ENCODE measurements around the gene GABRB1. TPM values are rescaled to one million over a fixed set of nuclear protein-coding genes. Genes with fewer than 3 reads are reported as not detected.

The GABRB1 gene
- total and polyA plus RNA-seq, 12 donors, result 0.22 to 0.69 (median 0.48) TPM; not detected in 8

- Histone ChIP-seq H3K36me3 (replicated peaks in 1 of 2) (no peaks in the 10 kb centered on the region), H3K4me1 (replicated peaks in 1 of 2) (no peaks in the 10 kb centered on the region), H3K9me3 (replicated peaks in 1 of 3) (no peaks in the 10 kb centered on the region), H3K27me3 (no peaks in the 10 kb centered on the region), H3K4me3 (no peak overlapping the region), H3K27ac (no peak overlapping the region)
- 38 to 46% (median 39%) methylated on average over 1 of the region's 1 CpG for WGBS, 4 donors
- no peak for DNase-seq
- no peak for TF ChIP-seq POLR2A (IDR thresholded peaks at IDR 0.05)
- TF ChIP-seq, protein P1, sequence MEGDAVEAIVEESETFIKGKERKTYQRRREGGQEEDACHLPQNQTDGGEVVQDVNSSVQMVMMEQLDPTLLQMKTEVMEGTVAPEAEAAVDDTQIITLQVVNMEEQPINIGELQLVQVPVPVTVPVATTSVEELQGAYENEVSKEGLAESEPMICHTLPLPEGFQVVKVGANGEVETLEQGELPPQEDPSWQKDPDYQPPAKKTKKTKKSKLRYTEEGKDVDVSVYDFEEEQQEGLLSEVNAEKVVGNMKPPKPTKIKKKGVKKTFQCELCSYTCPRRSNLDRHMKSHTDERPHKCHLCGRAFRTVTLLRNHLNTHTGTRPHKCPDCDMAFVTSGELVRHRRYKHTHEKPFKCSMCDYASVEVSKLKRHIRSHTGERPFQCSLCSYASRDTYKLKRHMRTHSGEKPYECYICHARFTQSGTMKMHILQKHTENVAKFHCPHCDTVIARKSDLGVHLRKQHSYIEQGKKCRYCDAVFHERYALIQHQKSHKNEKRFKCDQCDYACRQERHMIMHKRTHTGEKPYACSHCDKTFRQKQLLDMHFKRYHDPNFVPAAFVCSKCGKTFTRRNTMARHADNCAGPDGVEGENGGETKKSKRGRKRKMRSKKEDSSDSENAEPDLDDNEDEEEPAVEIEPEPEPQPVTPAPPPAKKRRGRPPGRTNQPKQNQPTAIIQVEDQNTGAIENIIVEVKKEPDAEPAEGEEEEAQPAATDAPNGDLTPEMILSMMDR (IDR thresholded peaks at IDR 0.05), result no peak
- intact Hi-C loops (cut with DNase I), result no loop called here
These were observed 37.6 kb downstream of the GABRB1 start for GRCh38 chr4:47068986-47069385.

- Histone ChIP-seq H3K9me3 (replicated peaks in 1 of 3) (no peaks in the 10 kb centered on the region), H3K27me3 (no peaks in the 10 kb centered on the region), H3K4me3 (no peak overlapping the region), H3K27ac (no peak overlapping the region), H3K4me1 (replicated peaks in 1 of 2) (no peaks in the 10 kb centered on the region), H3K36me3 (replicated peaks in 1 of 2) (no peaks in the 10 kb centered on the region)
- 42 to 51% (median 44%) methylated on average over 1 of the region's 1 CpG for WGBS, 4 donors
- DNase-seq, result no peak
- intact Hi-C loops (cut with DNase I), result no loop called here
- TF ChIP-seq POLR2A (IDR thresholded peaks at IDR 0.05), result no peak
- TF ChIP-seq, protein P1 (IDR thresholded peaks at IDR 0.05), result no peak
These were observed 40.6 kb downstream of the GABRB1 start for GRCh38 chr4:47071901-47072341.

DNA sequence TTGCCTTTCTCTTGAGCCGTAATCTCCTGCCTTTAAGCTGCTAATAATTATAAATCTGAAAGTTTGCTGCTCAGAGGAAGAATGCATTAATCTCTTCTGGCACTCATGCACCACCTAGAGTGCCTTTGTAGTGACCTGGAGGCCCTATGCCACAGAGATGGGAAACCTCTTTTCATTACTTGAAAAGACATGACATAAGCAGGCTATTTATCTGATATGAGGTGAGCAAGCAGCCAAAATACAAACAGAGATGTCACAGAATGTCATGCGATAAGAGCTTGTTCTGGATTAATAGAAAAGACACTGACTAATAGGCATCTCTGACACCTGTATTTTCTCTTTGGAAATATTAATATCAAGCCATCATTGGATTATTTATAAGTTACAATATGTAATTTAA, 42.3 kb downstream of the GABRB1 start:
- Histone ChIP-seq H3K9me3 (replicated peaks in 1 of 3) (no peaks in the 10 kb centered on the region), H3K27me3 (no peaks in the 10 kb centered on the region), H3K27ac (no peak overlapping the region), H3K4me3 (no peak overlapping the region), H3K4me1 (replicated peaks in 1 of 2) (no peaks in the 10 kb centered on the region), H3K36me3 (replicated peaks in 1 of 2) (no peaks in the 10 kb centered on the region)
- 71 to 86% (median 75%) methylated on average over 2 of the region's 2 CpGs for WGBS, 4 donors
- TF ChIP-seq, protein P1 (IDR thresholded peaks at IDR 0.05), result no peak
- no peak for TF ChIP-seq POLR2A (IDR thresholded peaks at IDR 0.05)
- no peak for DNase-seq
- intact Hi-C loops (cut with DNase I), result no loop called here

DNA sequence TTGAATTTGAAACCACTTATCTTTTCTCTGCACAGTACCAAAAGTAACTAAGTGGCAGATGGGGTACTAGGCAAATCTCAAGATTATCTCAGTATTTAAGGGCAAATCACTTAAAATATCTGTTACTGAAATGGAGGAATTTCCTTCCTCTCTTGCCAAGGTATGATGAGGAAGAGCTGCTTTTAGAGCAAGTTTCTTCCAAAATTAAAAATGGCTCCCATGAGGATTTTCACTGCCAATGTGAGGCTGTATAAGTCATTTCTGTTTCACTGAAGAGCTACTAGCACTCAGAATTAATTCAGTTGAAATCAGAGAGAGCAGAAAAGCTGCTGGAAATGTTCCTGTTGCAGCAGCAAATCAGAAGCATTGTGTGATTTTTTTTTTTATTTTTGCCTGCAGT, 43.4 kb downstream of the GABRB1 start:
- Histone ChIP-seq H3K36me3 (replicated peaks in 1 of 2) (no peaks in the 10 kb centered on the region), H3K27me3 (no peaks in the 10 kb centered on the region), H3K9me3 (replicated peaks in 1 of 3) (no peaks in the 10 kb centered on the region), H3K4me1 (replicated peaks in 1 of 2) (no peaks in the 10 kb centered on the region), H3K27ac (no peak overlapping the region), H3K4me3 (no peak overlapping the region)
- TF ChIP-seq, protein P1 (IDR thresholded peaks at IDR 0.05), result no peak
- TF ChIP-seq POLR2A (IDR thresholded peaks at IDR 0.05), result no peak
- intact Hi-C loops (cut with DNase I), result no loop called here
- DNase-seq, result no peak

All from adrenal gland (tissue), 12 donors.